NCI-H146 (cell line): Measurements from ENCODE around the gene LHPP.
"Not testable (repeated sequence)": the region's sequence is repeated elsewhere in the genome, so short reads cannot be mapped to it uniquely, and the experiment has no call there.

Experiments used
- DNase-seq: peaks from one replicate; lab custom pipeline; 2025; lab: John Stamatoyannopoulos, UW

LHPP gene

DNA sequence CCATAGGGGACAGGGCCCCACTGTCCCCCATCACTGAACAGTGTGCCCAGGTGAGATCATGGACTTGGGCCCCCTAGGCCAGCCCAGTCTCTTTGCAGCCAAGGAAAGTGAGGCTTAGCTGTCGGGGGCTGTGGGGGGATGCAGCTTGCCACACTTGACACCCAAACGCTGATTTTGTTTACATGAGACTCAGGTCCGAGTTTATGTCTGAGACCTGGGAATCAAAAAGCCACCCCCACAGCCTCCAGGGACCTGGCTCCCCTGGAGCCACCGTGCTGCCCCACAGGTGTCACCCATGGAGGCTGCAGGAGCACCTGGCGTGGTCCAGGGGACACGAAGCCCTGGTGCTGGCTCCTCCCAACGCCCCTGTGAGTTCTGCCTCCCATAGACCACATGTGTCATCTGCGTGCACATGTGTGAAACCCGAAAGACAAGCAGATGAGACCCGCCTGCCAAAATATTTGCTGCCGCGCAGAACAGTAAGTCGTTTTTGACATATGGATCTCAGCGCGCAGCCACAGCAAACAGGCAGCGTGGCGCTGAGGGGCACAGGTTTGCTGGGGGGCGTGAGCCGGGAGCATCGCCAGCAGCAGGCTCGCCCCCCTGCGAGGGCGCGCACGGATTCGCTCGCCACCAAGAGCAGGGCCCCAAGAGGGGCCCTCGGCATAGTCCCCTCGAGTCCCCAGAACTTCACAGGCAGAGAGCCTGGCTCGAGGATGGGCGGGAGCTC, 112.3 kb downstream of the LHPP start:
- DNase-seq: no peak

DNA sequence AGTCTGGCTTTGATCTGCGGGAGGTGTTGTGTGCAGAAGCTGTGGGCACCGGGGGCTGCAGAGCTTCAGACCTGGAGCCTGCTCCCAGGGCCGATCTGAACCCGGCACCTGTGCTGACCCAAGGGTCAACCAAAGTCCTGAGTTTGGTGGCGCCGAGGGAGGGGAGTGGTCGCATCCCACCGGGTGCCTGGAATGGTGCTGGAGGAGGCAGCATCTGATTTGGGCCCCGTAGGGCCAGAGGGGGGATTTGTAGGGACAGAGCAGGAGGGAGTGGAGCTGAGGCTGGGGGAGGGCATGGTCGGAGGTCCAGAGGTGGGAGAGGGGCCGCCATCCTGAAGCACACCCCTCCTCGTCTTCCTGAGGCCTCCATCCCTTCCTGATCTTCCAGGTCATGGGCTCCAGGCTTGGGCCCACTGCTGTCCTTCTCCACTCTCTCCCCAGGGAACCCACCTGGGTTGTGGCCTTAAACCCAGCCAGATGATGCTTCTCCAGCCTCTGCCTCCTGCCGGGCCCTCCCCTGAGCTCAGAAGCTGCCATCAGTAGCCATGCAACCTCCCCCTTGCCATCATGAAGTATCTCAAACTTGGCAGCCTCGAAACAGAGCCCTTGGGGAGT, 112.9 kb downstream of the LHPP start:
- no peak for DNase-seq

- DNase-seq: no peak
These were observed 113.7 kb downstream of the LHPP start for GRCh38 chr10:124575107-124576035.

DNA sequence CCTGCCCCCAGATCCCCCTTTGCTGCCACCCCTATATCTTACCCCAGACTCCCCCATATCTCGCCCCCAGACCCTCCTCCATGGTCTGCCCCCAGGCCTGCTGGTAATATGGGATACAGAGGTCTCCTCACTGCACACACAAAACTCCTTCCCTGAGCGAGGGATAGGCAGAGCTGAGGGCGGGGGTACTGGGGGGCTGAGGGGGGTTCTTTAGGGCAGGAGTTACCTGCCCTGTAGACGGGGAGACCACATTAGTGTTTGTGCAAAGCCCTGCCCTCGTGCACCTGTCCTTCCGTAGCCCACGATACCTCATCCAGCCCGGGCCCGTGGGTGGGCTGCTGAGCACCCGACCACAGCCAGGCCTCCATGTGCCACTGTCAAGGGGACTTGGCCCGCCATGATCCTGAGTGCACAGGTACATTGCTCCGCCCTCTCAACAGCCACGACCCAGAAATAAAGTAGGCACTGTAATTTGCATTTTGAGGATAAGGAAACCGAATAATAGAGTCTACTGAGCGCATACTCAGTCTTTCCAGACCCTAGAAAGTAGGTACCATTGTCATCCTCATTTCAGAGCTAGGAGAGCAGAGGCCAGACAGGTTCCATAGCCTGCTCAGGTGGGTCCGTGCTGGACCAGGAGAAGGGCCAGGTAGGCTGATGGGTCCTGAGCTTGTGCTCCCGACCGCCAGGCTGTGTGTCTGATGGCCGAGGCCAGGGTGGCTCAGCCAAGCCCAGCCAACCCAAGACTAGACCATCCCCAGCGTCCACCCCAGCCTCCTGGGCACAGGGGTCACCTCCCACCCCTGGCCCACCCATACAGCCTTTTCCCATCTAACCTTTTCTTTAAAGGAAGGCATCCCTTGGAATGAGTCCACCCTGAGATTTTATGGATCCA, 115.2 kb downstream of the LHPP start:
- no peak for DNase-seq

DNA sequence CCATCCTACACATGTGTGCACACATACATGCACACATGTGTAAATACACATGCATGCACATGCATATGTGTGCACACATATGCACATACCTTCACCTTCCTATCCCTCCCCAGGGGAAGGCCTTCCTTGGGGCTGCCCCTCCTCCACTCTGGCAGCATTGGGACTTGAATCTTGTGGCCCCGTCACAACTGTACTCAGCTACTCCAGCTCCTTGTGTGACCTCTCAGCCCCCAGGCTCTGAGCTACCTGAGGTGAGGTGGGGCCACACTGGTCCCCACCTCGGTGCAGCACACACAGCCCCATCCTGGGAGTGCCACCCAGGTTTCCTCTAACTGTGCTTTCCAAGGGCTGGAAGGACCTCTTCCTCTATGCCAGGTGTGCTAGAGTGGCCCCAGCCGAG, 116.0 kb downstream of the LHPP start:
- DNase-seq: no peak

DNA sequence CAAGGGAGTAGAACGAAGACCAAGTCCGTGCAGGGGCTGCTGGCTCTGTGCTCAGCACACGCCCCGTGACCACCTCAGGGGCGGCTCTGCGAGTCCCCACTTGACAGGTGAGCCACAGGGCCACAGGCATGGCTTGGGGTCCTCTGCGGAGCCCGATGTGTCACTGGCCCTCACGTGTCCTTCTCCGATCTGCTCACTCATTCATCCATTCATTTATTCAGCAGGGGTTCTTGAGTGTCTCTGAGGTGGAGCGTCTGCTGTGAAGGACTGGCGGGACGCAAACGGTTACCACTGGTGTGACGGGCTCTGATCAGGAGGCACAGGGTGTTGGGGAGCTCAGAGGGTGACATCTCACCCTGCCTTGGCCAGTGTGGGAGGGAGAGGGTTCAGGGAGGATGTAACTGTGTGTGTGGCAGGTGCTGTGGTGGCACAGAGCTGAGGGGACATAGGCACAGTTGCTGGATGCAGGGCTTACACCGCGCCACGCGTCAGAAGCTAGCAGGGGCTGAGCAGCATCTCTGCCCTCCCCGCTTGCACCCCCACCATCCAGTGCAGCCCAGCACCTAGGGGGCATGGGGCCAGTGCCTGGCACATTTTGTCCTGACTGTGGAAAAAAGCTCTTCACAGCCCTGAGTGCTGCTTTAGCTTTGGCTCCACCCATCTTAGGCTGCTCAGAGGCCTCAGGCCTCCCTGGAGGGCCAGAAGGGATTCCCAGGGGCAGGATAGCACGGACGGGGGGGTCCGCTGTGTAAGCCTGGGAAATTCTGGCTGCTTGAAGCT, 116.8 kb downstream of the LHPP start:
- DNase-seq: no peak

- DNase-seq: no peak
These were observed 117.4 kb downstream of the LHPP start for GRCh38 chr10:124579011-124579399.

- DNase-seq: no peak
These were observed 124.5 kb downstream of the LHPP start for GRCh38 chr10:124586142-124586541.

- no peak for DNase-seq
These were observed 126.2 kb downstream of the LHPP start for GRCh38 chr10:124587811-124588211.

DNA sequence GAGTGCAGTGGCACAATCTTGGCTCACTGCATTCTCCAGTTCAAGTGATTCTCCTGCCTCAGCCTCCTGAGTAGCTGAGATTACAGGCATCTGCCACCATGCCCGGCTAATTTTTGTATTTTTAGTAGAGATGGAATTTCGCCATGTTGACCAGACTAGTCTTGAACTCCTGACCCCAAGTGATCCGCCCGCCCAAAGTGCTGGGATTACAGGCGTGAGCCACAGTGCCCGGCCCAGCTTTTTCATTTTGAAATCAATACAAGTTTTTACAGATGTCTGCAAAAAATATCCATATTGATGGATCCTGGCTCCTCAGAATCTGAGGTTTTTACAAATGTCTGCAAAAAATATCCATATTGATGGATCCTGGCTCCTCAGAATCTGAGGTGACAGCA, 126.7 kb downstream of the LHPP start:
- DNase-seq: not testable (repeated sequence)

- no peak for DNase-seq
These were observed 127.3 kb downstream of the LHPP start for GRCh38 chr10:124588736-124589490.

DNA sequence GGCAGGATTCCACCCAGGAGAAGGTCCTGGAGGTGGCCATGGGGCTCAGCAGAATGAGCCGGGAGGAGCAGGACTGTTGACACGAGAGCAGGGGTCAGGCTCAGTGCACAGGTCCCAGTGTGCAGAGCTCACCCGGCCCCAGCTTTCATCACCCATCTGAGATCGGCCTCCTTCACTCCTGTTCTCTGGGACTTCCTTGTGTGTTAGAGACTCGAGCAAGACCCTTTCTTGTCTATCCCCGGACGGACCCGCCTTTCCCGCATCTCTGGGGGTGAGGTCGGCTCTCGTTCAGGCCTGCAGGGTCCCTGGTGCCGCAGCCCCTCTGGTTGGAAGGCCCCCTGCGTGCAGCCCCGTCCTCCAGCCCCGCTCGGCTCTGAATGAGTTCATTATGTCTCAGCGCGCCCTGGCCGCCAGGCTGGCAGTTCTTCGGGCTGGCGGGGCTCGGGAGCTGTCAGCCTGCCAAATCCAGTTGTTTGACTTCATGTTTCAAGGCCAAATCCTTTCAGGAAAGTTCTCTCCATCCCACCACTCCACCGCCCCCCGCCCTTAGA, 127.9 kb downstream of the LHPP start:
- no peak for DNase-seq

GRCh38 chr10:124590216-124591122, 128.8 kb downstream of the LHPP start:
- no peak for DNase-seq

GRCh38 chr10:124591123-124591495, 129.5 kb downstream of the LHPP start:
- DNase-seq: no peak

DNA sequence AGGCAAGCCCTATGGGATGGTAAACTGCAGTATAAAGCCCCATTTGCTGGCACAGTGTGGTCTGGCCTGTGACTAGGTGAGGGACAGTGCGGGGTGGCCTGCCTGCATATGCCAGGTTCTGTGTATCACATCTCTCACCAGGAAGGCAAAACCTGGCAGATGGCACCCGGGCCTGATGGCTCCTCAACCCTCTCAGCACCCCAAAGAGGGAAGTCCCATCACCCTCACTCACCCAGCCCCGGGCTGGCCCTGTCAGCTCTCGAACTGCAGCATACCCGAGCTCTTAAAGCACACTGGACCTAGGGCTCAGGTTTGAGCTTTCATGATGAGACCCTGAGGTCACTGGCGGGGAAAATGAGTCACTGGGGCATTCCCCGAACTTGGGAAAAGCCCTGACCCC, 130.5 kb downstream of the LHPP start:
- no peak for DNase-seq

DNA sequence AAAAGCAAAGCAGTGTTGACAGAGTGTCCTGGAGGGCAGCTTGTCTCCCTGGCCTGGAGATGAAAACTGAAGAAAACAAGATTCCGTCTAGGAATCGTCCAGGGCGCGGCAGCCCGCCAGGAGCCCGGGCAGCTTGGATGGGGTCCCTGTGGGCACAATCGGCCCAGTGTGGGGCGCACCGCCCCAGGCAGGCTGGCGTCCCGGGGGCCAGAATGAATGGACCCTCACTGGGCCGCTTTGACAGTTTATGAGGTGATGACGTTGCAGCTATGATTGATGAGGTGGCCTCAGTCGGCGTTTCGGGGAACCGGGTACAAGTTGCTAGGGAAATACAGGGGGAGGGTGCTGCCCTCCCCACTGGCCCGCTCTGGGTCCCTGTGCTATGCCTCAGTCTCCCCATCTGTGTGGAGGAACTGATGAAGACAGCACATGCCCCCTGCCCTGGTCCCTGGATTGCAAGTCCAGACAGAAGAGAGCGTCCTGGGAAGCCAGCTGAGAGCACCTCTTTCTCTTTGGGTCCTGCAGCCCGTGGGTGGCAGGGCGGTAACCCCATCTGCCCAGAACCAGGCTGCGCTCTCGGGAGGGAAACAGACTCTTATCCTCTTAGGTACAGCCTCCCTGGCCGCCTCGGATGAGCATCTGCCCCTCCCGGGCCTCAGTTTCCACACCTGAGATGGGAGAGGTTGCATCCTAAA, 131.3 kb downstream of the LHPP start:
- DNase-seq: no peak

GRCh38 chr10:124593431-124593985, 131.9 kb downstream of the LHPP start:
- no peak for DNase-seq

DNA sequence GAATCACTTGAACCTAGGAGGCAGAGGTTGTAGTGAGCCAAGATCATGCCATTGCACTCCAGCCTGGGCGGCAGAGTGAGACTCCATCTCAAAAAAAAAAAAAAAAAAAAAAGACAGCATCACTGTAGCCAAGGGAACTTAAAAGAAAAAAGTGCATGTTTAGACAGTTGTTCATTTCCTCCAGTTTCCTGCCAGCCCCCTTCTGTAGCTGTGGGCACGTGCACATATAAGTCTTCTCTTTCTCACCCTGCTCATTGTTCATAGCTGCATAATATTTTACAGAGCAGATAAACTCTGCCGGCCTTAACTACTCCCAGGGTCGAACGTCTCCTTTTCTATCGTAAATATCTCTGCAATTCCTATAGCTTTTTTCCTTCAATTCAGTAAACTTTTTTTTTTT, 132.6 kb downstream of the LHPP start:
- DNase-seq: no peak
